H9 (cell line): ENCODE measurements around the gene CHSY3. TPM values are rescaled to one million over a fixed set of nuclear protein-coding genes. Genes with fewer than 3 reads are reported as not detected.

ENCODE experiments used
- DNase-seq: peaks from one replicate; pipeline ENCODE4 v3.0.0-alpha.2; 2017
- H2AFZ ChIP-seq: one replicate; pipeline ENCODE4 v1.6.1; 2013; ENCODE audit warnings: mild to moderate bottlenecking, low read length, control low read depth, moderate library complexity
- H2AK5ac ChIP-seq: 2 replicates; pipeline ENCODE4 v1.6.1; 2013; ENCODE audit warnings: low read length, control low read depth, mixed read lengths; ENCODE audit not compliant: insufficient read length
- H2BK120ac ChIP-seq: one replicate; pipeline ENCODE4 v1.6.1; 2013; ENCODE audit warnings: low read depth, mild to moderate bottlenecking, low read length, control low read depth, inconsistent platforms; ENCODE audit not compliant: poor library complexity, severe bottlenecking
- H2BK12ac ChIP-seq: 2 replicates; pipeline ENCODE4 v1.6.1; 2013; ENCODE audit warnings: low read length, control low read depth, mixed read lengths, low read depth; ENCODE audit not compliant: insufficient read length
- H2BK15ac ChIP-seq: 2 replicates; pipeline ENCODE4 v1.6.1; 2013; ENCODE audit warnings: low read depth, low read length, control low read depth
- H2BK20ac ChIP-seq: one replicate; pipeline ENCODE4 v1.6.1; 2013; ENCODE audit warnings: low read depth, mild to moderate bottlenecking, low read length, control low read depth, inconsistent platforms; ENCODE audit not compliant: poor library complexity, severe bottlenecking
- H2BK5ac ChIP-seq: 2 replicates; pipeline ENCODE4 v1.6.1; 2013; ENCODE audit warnings: low read length, control low read depth, mixed read lengths; ENCODE audit not compliant: insufficient read length
- H3K14ac ChIP-seq: 2 replicates; pipeline ENCODE4 v1.6.1; 2013; ENCODE audit warnings: low read length, control low read depth; ENCODE audit not compliant: insufficient read depth
- H3K18ac ChIP-seq: 2 replicates; pipeline ENCODE4 v1.6.1; 2013; ENCODE audit warnings: low read depth, mild to moderate bottlenecking, mixed read lengths, low read length, control low read depth; ENCODE audit not compliant: insufficient read length
- H3K23ac ChIP-seq: 2 replicates; pipeline ENCODE4 v1.6.1; 2013; ENCODE audit warnings: low read length, control low read depth, mixed read lengths, low read depth; ENCODE audit not compliant: insufficient read length
- H3K23me2 ChIP-seq: 2 replicates; pipeline ENCODE4 v1.6.1; 2013; ENCODE audit warnings: low read depth, mild to moderate bottlenecking, mixed read lengths, low read length, control low read depth; ENCODE audit not compliant: insufficient read length, poor library complexity, severe bottlenecking
- H3K27ac ChIP-seq: 2 replicates; pipeline ENCODE4 v1.5.1; 2013; ENCODE audit warnings: low read length, control low read depth, mixed read lengths, low read depth; ENCODE audit not compliant: insufficient read length
- H3K27me3 ChIP-seq: 2 replicates; pipeline ENCODE4 v1.6.1; 2013; ENCODE audit warnings: low read length, control low read depth, inconsistent platforms; ENCODE audit not compliant: insufficient read depth
- H3K4ac ChIP-seq: 2 replicates; pipeline ENCODE4 v1.6.1; 2013; ENCODE audit warnings: low read depth, mild to moderate bottlenecking, control low read depth, inconsistent platforms, low read length, moderate library complexity
- H3K4me1 ChIP-seq: 2 replicates; pipeline ENCODE4 v1.6.1; 2013; ENCODE audit warnings: low read length, control low read depth, inconsistent platforms; ENCODE audit not compliant: insufficient read depth
- H3K4me2 ChIP-seq: 2 replicates; pipeline ENCODE4 v1.6.1; 2013; ENCODE audit warnings: low read length, control low read depth, mixed read lengths; ENCODE audit not compliant: insufficient read length, insufficient read depth
- H3K56ac ChIP-seq: 2 replicates; pipeline ENCODE4 v1.6.1; 2013; ENCODE audit warnings: low read depth, mild to moderate bottlenecking, mixed read lengths, low read length, control low read depth; ENCODE audit not compliant: insufficient read length
- H3K79me1 ChIP-seq: 2 replicates; pipeline ENCODE4 v1.6.1; 2013; ENCODE audit warnings: low read depth, mild to moderate bottlenecking, moderate library complexity, low read length, control low read depth, inconsistent platforms; ENCODE audit not compliant: insufficient read depth, poor library complexity, severe bottlenecking
- H3K79me2 ChIP-seq: 2 replicates; pipeline ENCODE4 v1.6.1; 2013; ENCODE audit warnings: low read length, control low read depth, inconsistent platforms; ENCODE audit not compliant: insufficient read depth
- H3K9ac ChIP-seq: 2 replicates; pipeline ENCODE4 v1.6.1; 2013; ENCODE audit warnings: low read length, control low read depth, mixed read lengths; ENCODE audit not compliant: insufficient read length; ENCODE audit errors: extremely low read depth
- H3K9me3 ChIP-seq: one replicate; pipeline ENCODE4 v1.6.1; 2013; ENCODE audit warnings: low read depth, low read length, inconsistent platforms; ENCODE audit not compliant: control insufficient read depth
- H3T11ph ChIP-seq: one replicate; pipeline ENCODE4 v1.6.1; 2013; ENCODE audit warnings: mild to moderate bottlenecking, low read length, control low read depth, inconsistent platforms
- H4K20me1 ChIP-seq: one replicate; pipeline ENCODE4 v1.6.1; 2013; ENCODE audit not compliant: control insufficient read depth, insufficient read length, insufficient read depth
- H4K5ac ChIP-seq: 2 replicates; pipeline ENCODE4 v1.6.1; 2013; ENCODE audit warnings: low read depth, mild to moderate bottlenecking, mixed read lengths, low read length, control low read depth; ENCODE audit not compliant: insufficient read length
- H4K8ac ChIP-seq: replicated peaks from 2 replicates; pipeline ENCODE4 v1.6.1; 2013; ENCODE audit warnings: low read length, control low read depth, mixed read lengths, low read depth; ENCODE audit not compliant: insufficient read length
- H4K91ac ChIP-seq: 2 replicates; pipeline ENCODE4 v1.6.1; 2013; ENCODE audit warnings: low read depth, mild to moderate bottlenecking, moderate library complexity, mixed read lengths, low read length, control low read depth; ENCODE audit not compliant: insufficient read length
- H3K27ac Mint-ChIP-seq, 3 experiments: 2 replicates in 2 of 3; 3 replicates in 1 of 3; pipeline ENCODE4 v1.8.0; 2020 to 2021; ENCODE audit warnings: mixed read lengths in 3 of 3, mild to moderate bottlenecking in 1 of 3, moderate library complexity in 1 of 3
- H3K27me3 Mint-ChIP-seq: 2 replicates; pipeline ENCODE4 v1.8.0; 2021; ENCODE audit warnings: low read depth, mild to moderate bottlenecking, moderate library complexity, mixed read lengths
- H3K36me3 Mint-ChIP-seq, 3 experiments: 2 replicates in 2 of 3; 3 replicates in 1 of 3; pipeline ENCODE4 v1.8.0; 2020 to 2021; ENCODE audit warnings: low read depth in 3 of 3, mixed read lengths in 3 of 3; ENCODE audit not compliant: insufficient read depth in 1 of 3
- H3K4me1 Mint-ChIP-seq, 2 experiments: 2 replicates each; pipeline ENCODE4 v1.8.0; 2020; ENCODE audit warnings: mixed read lengths in 2 of 2
- H3K4me3 Mint-ChIP-seq, 2 experiments: 2 replicates in 1 of 2; 3 replicates in 1 of 2; pipeline ENCODE4 v1.8.0; 2020 to 2021; ENCODE audit warnings: mild to moderate bottlenecking in 2 of 2, mixed read lengths in 2 of 2, moderate library complexity in 1 of 2
- H3K9me3 Mint-ChIP-seq, 2 experiments: 2 replicates in 1 of 2; 3 replicates in 1 of 2; pipeline ENCODE4 v1.8.0; 2020; ENCODE audit warnings: mild to moderate bottlenecking in 2 of 2, mixed read lengths in 2 of 2, moderate library complexity in 1 of 2
- WGBS: extraction: QIAGEN DNeasy Blood & Tissue Kit; methylation state at CpG from one replicate; pipeline ENCODE4 v1.1.7; 2013; ENCODE audit warnings: missing lambda C conversion rate, low lambda C conversion rate, mixed read lengths; ENCODE audit not compliant: insufficient read length; ENCODE audit errors: extremely low coverage; 5-methylcytosine and 5-hydroxymethylcytosine counted together
- total RNA-seq: library from RNA; stranded (reverse); gene quantifications from 2 replicates; pipeline ENCODE4 v1.2.1, GENCODE V29; 2021
- TF ChIP-seq, protein P1 (sequence below): fragments of 200-600 bp; sonication (generic); conservative IDR thresholded peaks from 3 replicates; pipeline ENCODE4 v1.8.0; 2021; ENCODE audit warnings: antibody characterized with exemption, mild to moderate bottlenecking

CHSY3 gene
- total RNA-seq, 1 experiment from 2014 or later = 0.37 TPM

DNA sequence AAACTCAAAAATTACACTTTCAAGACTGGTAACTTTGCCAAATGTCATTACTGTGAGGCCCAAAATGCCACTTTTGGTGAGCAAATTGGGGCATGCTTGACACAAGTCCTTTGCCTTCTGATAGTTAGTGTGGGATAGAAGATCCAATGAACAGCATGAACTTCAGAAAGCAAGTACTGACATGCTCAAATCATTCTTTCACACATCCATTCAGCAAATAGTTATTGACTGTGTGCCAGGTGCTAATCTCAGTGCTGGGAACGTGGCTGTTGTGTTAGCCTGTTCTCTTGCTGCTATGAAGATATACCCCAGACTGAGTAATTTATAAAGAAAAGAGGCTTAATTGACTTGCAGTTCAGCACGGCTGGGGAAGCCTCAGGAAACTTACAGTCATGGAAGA lies 247.0 kb downstream of the CHSY3 start:
- Histone ChIP-seq H2BK20ac (no peak overlapping the region), H3K56ac (no peak overlapping the region), H2BK5ac (no peak overlapping the region), H4K8ac (no peak overlapping the region), H3K4me2 (no peak overlapping the region), H2BK12ac (no peak overlapping the region), H3K18ac (no peak overlapping the region), H4K91ac (no peak overlapping the region), H3T11ph (no peak overlapping the region), H3K79me1 (no peaks in the 10 kb centered on the region), H3K4me1 (peaks cover 2% of the 10 kb centered on the region; the same call in 1 of the 2 replicates), H3K14ac (no peak overlapping the region), H3K79me2 (no peaks in the 10 kb centered on the region), H2BK15ac (no peak overlapping the region), H3K4ac (no peak overlapping the region), H3K23ac (no peak overlapping the region), H4K20me1 (no peaks in the 10 kb centered on the region), H3K27me3 (no peaks in the 10 kb centered on the region), H2AK5ac (no peak overlapping the region), H2AFZ (no peak overlapping the region), H2BK120ac (no peak overlapping the region), H3K9ac (no peak overlapping the region), H3K27ac (no peak overlapping the region), H3K9me3 (no peaks in the 10 kb centered on the region), H3K23me2 (no peaks in the 10 kb centered on the region), H4K5ac (no peak overlapping the region)
- Mint-ChIP-seq H3K27ac (no peak overlapping the region; a peak in 1 of 7 replicates), H3K9me3 (peaks cover 6 to 8% of the 10 kb centered on the region in 2 experiments; a peak in 4 of 5 replicates), H3K4me3 (no peak overlapping the region), H3K36me3 (peaks cover 3 to 14% (median 4%) of the 10 kb centered on the region in 3 experiments), H3K4me1 (peaks cover 22 to 30% of the 10 kb centered on the region in 2 experiments), H3K27me3 (no peaks in the 10 kb centered on the region)
- no peak for DNase-seq
- WGBS = no CpG with 5 or more reads among the region's 2 CpGs
- TF ChIP-seq, protein P1, sequence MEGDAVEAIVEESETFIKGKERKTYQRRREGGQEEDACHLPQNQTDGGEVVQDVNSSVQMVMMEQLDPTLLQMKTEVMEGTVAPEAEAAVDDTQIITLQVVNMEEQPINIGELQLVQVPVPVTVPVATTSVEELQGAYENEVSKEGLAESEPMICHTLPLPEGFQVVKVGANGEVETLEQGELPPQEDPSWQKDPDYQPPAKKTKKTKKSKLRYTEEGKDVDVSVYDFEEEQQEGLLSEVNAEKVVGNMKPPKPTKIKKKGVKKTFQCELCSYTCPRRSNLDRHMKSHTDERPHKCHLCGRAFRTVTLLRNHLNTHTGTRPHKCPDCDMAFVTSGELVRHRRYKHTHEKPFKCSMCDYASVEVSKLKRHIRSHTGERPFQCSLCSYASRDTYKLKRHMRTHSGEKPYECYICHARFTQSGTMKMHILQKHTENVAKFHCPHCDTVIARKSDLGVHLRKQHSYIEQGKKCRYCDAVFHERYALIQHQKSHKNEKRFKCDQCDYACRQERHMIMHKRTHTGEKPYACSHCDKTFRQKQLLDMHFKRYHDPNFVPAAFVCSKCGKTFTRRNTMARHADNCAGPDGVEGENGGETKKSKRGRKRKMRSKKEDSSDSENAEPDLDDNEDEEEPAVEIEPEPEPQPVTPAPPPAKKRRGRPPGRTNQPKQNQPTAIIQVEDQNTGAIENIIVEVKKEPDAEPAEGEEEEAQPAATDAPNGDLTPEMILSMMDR = no peak
